DOHH2 (cell line): ENCODE data around the gene PDGFD.

Experiments used
- H3F3A ChIP-seq: fragments of 200-600 bp; sonication (generic), shearing (Covaris generic); 2 replicates; pipeline ENCODE4 v1.6.0; 2016; ENCODE audit warnings: antibody characterized with exemption, mild to moderate bottlenecking; ENCODE audit not compliant: control insufficient read depth, insufficient read depth
- H3K27ac ChIP-seq: fragments of 200-600 bp; sonication (generic); 2 replicates; pipeline ENCODE4 v1.5.1; 2014; ENCODE audit warnings: low read depth, mild to moderate bottlenecking, low read length, moderate library complexity
- H3K27me3 ChIP-seq: fragments of 200-600 bp; sonication (generic); 2 replicates; pipeline ENCODE4 v1.6.1; 2014; ENCODE audit warnings: mild to moderate bottlenecking, low read length, mixed read lengths; ENCODE audit not compliant: control insufficient read depth
- H3K36me3 ChIP-seq: fragments of 200-600 bp; sonication (generic); 2 replicates; pipeline ENCODE4 v1.6.1; 2014; ENCODE audit warnings: mild to moderate bottlenecking, low read length, moderate library complexity, mixed read lengths; ENCODE audit not compliant: control insufficient read depth
- H3K4me1 ChIP-seq: fragments of 200-600 bp; sonication (generic); 2 replicates; pipeline ENCODE4 v1.6.1; 2014; ENCODE audit warnings: mild to moderate bottlenecking, low read length, mixed read lengths; ENCODE audit not compliant: control insufficient read depth
- H3K4me2 ChIP-seq: fragments of 200-600 bp; sonication (generic); 2 replicates; pipeline ENCODE4 v1.6.0; 2014; ENCODE audit warnings: mild to moderate bottlenecking, low read length, moderate library complexity
- H3K4me3 ChIP-seq: fragments of 200-600 bp; sonication (generic); 2 replicates; pipeline ENCODE4 v1.5.1; 2014; ENCODE audit warnings: mild to moderate bottlenecking, low read length, mixed read lengths
- H3K79me2 ChIP-seq: fragments of 200-600 bp; sonication (generic); 2 replicates; pipeline ENCODE4 v1.6.1; 2014; ENCODE audit warnings: mild to moderate bottlenecking, low read length, mixed read lengths; ENCODE audit not compliant: control insufficient read depth
- H3K9me2 ChIP-seq: fragments of 200-600 bp; sonication (generic); replicated peaks from 2 replicates; pipeline ENCODE4 v1.6.1; 2014; ENCODE audit warnings: mild to moderate bottlenecking, low read length, mixed read lengths; ENCODE audit not compliant: control insufficient read depth
- H3K9me3 ChIP-seq: fragments of 200-600 bp; sonication (generic); 2 replicates; pipeline ENCODE4 v1.6.1; 2014; ENCODE audit warnings: antibody characterized with exemption, low read length, mixed read lengths; ENCODE audit not compliant: control insufficient read depth, insufficient read depth
- H4K20me1 ChIP-seq: fragments of 200-600 bp; sonication (generic); 2 replicates; pipeline ENCODE4 v1.6.0; 2014; ENCODE audit warnings: low read depth, mild to moderate bottlenecking, antibody characterized with exemption, low read length, moderate library complexity; ENCODE audit not compliant: control insufficient read depth, insufficient read depth
- CTCF ChIP-seq: fragments of 200-600 bp; sonication (generic); IDR thresholded peaks from one replicate; pipeline ENCODE4 v1.5.1; 2014; ENCODE audit warnings: antibody characterized with exemption, mild to moderate bottlenecking, low read depth, low read length; ENCODE audit not compliant: poor library complexity, severe bottlenecking
- EZH2phosphoT487 ChIP-seq: fragments of 200-600 bp; sonication (generic); IDR thresholded peaks from 2 replicates; pipeline ENCODE4 v1.6.1; 2017; ENCODE audit warnings: borderline replicate concordance, mild to moderate bottlenecking, antibody characterized with exemption, low read length, moderate library complexity, mixed read lengths

PDGFD gene

GRCh38 chr11:104146943-104147342 lies 17.0 kb downstream of the PDGFD start:
- Histone ChIP-seq H3K27ac (no peak overlapping the region), H3K36me3 (no peaks in the 10 kb centered on the region), H3K4me2 (no peak overlapping the region), H3K79me2 (peaks cover 22% of the 10 kb centered on the region), H3K4me3 (no peak overlapping the region), H3F3A (no peaks in the 10 kb centered on the region), H3K9me3 (no peaks in the 10 kb centered on the region), H3K4me1 (peaks cover 6% of the 10 kb centered on the region), H3K27me3 (no peaks in the 10 kb centered on the region), H4K20me1 (no peaks in the 10 kb centered on the region), H3K9me2 (no peaks in the 10 kb centered on the region)
- TF ChIP-seq EZH2phosphoT487 (no peak), CTCF (no peak)

GRCh38 chr11:104146421-104146820 lies 17.5 kb downstream of the PDGFD start:
- Histone ChIP-seq H3K79me2 (peaks cover 17% of the 10 kb centered on the region), H3K9me2 (no peaks in the 10 kb centered on the region), H3K4me1 (peaks cover under 1% of the 10 kb centered on the region), H3F3A (no peaks in the 10 kb centered on the region), H4K20me1 (no peaks in the 10 kb centered on the region), H3K4me2 (no peak overlapping the region), H3K27ac (no peak overlapping the region), H3K9me3 (no peaks in the 10 kb centered on the region), H3K27me3 (no peaks in the 10 kb centered on the region), H3K4me3 (no peak overlapping the region), H3K36me3 (no peaks in the 10 kb centered on the region)
- TF ChIP-seq EZH2phosphoT487 (no peak), CTCF (no peak)

GRCh38 chr11:104145062-104145461 lies 18.9 kb downstream of the PDGFD start:
- no peaks in the 10 kb centered on the region for H3F3A ChIP-seq
- no peaks in the 10 kb centered on the region for H3K9me3 ChIP-seq
- no peaks in the 10 kb centered on the region for H4K20me1 ChIP-seq
- no peak overlapping the region for H3K4me3 ChIP-seq
- TF ChIP-seq CTCF (no peak), EZH2phosphoT487 (no peak)
- peaks cover 8% of the 10 kb centered on the region for H3K79me2 ChIP-seq
- no peaks in the 10 kb centered on the region for H3K9me2 ChIP-seq
- H3K36me3 ChIP-seq = no peaks in the 10 kb centered on the region
- H3K27me3 ChIP-seq = no peaks in the 10 kb centered on the region
- H3K4me2 ChIP-seq = no peak overlapping the region
- no peak overlapping the region for H3K27ac ChIP-seq
- H3K4me1 ChIP-seq = no peaks in the 10 kb centered on the region

GRCh38 chr11:104142698-104143097 lies 21.2 kb downstream of the PDGFD start:
- Histone ChIP-seq H3K9me2 (no peaks in the 10 kb centered on the region), H3K27ac (no peak overlapping the region), H3K79me2 (peaks cover 3% of the 10 kb centered on the region; the same call in 1 of the 2 replicates), H3K27me3 (no peaks in the 10 kb centered on the region), H3K36me3 (no peaks in the 10 kb centered on the region), H3K4me1 (no peaks in the 10 kb centered on the region), H3K9me3 (no peaks in the 10 kb centered on the region), H3K4me3 (no peak overlapping the region), H3K4me2 (no peak overlapping the region), H3F3A (no peaks in the 10 kb centered on the region), H4K20me1 (no peaks in the 10 kb centered on the region)
- TF ChIP-seq CTCF (no peak), EZH2phosphoT487 (no peak)
